ENCODE measurements around the gene CTPS2. TPM values are rescaled to one million over a fixed set of nuclear protein-coding genes. Genes with fewer than 3 reads are reported as not detected.
"Not testable (repeated sequence)": the region's sequence is repeated elsewhere in the genome, so short reads cannot be mapped to it uniquely, and the experiment has no call there.

The CTPS2 gene
- total and polyA plus RNA-seq, 8 donors: 10.2 to 56.5 (median 49.1) TPM

DNA sequence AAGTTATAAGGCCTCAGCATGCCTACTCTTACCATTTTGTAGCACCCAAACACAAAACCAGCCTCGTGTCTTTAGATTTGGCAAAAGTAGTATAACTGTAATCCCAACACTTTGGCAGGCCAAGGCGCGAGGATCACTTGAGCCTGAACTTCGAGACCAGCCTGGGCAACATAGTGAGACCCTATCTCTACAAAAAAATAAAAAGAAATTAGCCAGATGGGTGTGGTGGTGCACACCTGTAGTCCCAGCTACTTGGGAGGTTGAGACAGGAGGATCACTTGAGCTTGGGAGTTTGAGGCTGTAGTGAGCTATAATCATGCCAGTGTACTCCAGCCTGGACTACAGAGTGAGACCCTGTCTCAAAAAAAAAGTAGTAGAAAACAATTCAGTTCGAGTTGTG is 24.6 kb upstream of the CTPS2 start:
- Histone ChIP-seq H3K4me1 (no peaks in the 10 kb centered on the region), H3K4me3 (no peak overlapping the region), H3K27ac (no peak overlapping the region), H3K27me3 (no peaks in the 10 kb centered on the region), H3K36me3 (peaks cover 5 to 42% of the 10 kb centered on the region in 2 donors), H3K9me3 (no peaks in the 10 kb centered on the region)
- intact Hi-C loops (cut with DNase I): no loop called here
- DNase-seq (no peak), ATAC-seq (no peak)
- TF ChIP-seq, protein P1, sequence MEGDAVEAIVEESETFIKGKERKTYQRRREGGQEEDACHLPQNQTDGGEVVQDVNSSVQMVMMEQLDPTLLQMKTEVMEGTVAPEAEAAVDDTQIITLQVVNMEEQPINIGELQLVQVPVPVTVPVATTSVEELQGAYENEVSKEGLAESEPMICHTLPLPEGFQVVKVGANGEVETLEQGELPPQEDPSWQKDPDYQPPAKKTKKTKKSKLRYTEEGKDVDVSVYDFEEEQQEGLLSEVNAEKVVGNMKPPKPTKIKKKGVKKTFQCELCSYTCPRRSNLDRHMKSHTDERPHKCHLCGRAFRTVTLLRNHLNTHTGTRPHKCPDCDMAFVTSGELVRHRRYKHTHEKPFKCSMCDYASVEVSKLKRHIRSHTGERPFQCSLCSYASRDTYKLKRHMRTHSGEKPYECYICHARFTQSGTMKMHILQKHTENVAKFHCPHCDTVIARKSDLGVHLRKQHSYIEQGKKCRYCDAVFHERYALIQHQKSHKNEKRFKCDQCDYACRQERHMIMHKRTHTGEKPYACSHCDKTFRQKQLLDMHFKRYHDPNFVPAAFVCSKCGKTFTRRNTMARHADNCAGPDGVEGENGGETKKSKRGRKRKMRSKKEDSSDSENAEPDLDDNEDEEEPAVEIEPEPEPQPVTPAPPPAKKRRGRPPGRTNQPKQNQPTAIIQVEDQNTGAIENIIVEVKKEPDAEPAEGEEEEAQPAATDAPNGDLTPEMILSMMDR (IDR thresholded peaks at IDR 0.05): no peak

DNA sequence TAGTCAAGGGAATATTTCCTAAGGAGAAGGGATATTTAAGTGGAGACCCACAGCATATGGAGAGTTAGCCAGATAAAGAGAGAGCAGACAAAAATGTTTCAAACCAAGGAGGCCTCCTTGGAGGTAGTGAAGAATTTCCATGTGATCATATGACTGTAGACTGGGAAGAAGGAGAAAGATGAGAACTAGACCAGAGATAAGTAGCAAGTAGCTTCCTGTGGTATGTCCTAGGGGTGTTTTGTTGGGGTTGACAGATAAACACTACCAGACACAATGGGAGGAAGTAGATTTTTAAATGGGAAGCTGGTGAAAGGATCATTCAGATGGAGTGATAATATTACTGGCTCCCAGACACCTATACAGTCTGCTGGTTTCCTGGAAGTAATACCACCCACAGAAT is 20.5 kb upstream of the CTPS2 start:
- Histone ChIP-seq H3K27me3 (no peaks in the 10 kb centered on the region), H3K36me3 (peaks cover 5 to 27% of the 10 kb centered on the region in 2 donors), H3K4me1 (no peaks in the 10 kb centered on the region), H3K27ac (no peak overlapping the region), H3K9me3 (no peaks in the 10 kb centered on the region), H3K4me3 (no peak overlapping the region)
- no peak for DNase-seq
- no peak for ATAC-seq
- intact Hi-C loops (cut with DNase I): no loop called here
- TF ChIP-seq, protein P1 (IDR thresholded peaks at IDR 0.05): no peak

DNA sequence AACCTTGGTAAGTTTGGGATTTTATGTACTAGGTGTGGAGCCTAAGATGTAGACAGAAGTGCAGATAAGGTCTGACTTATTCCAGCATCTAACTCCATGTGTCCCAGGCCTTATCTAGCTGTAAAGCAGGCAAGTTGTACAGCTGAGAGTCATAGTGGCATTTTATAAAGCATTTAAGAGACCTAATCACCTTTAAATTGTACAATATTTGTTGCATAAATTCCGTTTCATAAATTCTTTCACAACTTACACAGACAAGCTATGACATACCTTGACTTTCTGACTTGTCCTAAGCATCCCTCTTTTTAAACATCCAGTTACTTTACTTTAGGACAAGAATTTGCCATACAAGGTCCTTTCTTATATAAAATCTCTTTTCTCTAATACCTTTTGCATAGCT is 18.0 kb upstream of the CTPS2 start:
- Histone ChIP-seq H3K36me3 (peaks cover 0 to 1% of the 10 kb centered on the region in 2 donors), H3K27me3 (no peaks in the 10 kb centered on the region), H3K4me1 (no peaks in the 10 kb centered on the region), H3K9me3 (no peaks in the 10 kb centered on the region), H3K4me3 (no peak overlapping the region), H3K27ac (no peak overlapping the region)
- DNase-seq: no peak
- ATAC-seq: no peak
- intact Hi-C loops (cut with DNase I): no loop called here
- TF ChIP-seq, protein P1 (IDR thresholded peaks at IDR 0.05): no peak

DNA sequence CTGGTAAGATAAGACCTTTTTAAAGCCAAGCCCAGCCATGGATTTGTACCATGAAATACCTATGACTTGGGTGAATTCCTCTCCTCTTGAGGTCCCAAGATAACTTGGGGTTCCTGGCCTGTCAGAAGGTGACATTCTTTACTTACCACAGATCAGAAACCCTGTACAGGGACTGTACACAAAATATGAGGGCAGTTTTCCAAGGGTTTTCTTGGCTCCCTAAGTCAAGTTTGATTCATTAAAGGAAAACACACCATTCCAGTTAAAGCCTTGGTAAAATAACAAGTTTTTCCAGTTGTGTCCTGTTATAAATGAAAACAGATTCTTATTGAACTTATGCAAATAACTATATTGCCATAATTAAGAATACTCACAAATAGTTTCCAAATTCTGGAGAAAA is 15.2 kb upstream of the CTPS2 start:
- DNase-seq: no peak
- intact Hi-C loops (cut with DNase I): no loop called here
- Histone ChIP-seq H3K27me3 (no peaks in the 10 kb centered on the region), H3K36me3 (no peaks in the 10 kb centered on the region), H3K4me1 (peaks cover 0 to 3% of the 10 kb centered on the region in 2 donors), H3K27ac (no peak overlapping the region), H3K4me3 (no peak overlapping the region), H3K9me3 (no peaks in the 10 kb centered on the region)
- TF ChIP-seq, protein P1 (IDR thresholded peaks at IDR 0.05): no peak
- peak; percentile 27 for ATAC-seq

DNA sequence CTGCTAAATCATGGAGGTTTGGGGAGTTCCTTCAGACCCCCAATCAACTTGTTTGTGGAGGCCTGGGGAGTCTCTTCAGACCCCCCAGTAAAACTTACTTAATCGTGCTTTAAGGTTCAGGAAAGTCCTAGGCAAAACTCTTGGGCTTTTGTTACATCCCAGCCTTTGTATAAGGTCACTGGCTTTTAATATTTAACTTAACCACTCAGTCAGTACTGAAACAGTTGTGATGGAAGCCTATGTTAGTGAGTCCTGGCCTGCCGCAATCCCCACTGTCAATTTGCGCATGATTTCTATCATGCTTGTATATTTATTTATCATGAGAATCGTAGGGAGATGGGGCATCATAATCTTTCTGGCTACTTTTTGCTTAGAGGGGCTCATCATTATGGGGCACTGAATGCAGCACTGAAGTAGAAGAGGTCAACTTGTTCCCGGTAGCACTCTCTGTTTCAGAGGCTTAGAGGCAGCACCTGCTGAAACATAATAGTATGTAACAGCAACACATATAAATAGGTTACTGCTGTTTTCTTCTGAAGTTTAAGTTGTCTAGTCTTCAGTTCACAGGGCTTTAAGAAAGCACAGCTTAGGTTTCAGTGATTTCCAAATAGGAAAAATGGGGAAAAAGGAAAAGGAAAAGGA is 14.0 kb upstream of the CTPS2 start:
- H3K27ac ChIP-seq; H3K9me3 ChIP-seq; H3K4me3 ChIP-seq; ATAC-seq; intact Hi-C loops (cut with DNase I); H3K4me1 ChIP-seq; H3K27me3 ChIP-seq; H3K36me3 ChIP-seq; DNase-seq: not testable (repeated sequence)

DNA sequence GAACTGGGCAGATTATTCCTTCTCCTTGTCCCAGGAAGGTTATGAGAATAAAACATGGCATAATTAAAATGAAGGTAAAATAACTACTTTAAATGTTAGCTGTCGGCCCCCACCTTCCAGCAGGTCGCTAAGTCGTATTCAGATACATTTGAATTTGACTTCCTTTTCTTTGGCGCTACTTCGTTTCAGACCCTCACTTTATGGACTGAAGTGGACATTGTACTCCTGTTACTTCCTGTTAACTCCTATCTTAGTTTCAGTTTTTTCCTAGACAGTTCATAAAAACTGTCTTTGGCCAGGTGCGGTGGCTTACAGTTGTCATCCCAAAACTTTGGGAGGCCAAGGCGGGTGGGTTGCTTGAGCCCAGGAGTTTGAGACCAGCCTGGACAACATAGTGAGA is 12.6 kb upstream of the CTPS2 start:
- Histone ChIP-seq H3K9me3 (no peaks in the 10 kb centered on the region), H3K4me1 (peaks cover 3 to 13% of the 10 kb centered on the region in 2 donors), H3K27me3 (no peaks in the 10 kb centered on the region), H3K36me3 (no peaks in the 10 kb centered on the region), H3K27ac (no peak overlapping the region), H3K4me3 (no peak overlapping the region)
- intact Hi-C loops (cut with DNase I): no loop called here
- TF ChIP-seq, protein P1 (IDR thresholded peaks at IDR 0.05): no peak
- DNase-seq: no peak
- no peak for ATAC-seq

All from left lung (tissue), 10 donors.